Psoas muscle (tissue), 8 donors: ENCODE results near the gene TJP2. TPM values are rescaled to one million over a fixed set of nuclear protein-coding genes. Genes with fewer than 3 reads are reported as not detected.

ENCODE experiments used
- ATAC-seq, 4 donors: fragments of 200-7000 bp; cut with Tn5 transposase; one replicate each; pipeline ENCODE4 v1.9.1; 2020; ENCODE audit warnings: moderate library complexity in 3 of 4, mild to moderate bottlenecking in 2 of 4
- DNase-seq, 2 donors: peaks; one replicate each; pipeline ENCODE4 v3.0.0-alpha.2; 2020
- H3K27ac ChIP-seq: fragments of 200-600 bp; one replicate; pipeline ENCODE4 v1.8.0; 2022
- H3K27me3 ChIP-seq, 3 donors: fragments of 200-600 bp in 1 of 3; one replicate each; pipeline versions ENCODE4 v1.6.1 to v1.8.0; 2013 to 2022; ENCODE audit warnings: low read length in 2 of 3, mild to moderate bottlenecking in 2 of 3, moderate library complexity in 1 of 3; ENCODE audit not compliant: insufficient read depth in 3 of 3
- H3K36me3 ChIP-seq, 2 donors: fragments of 200-600 bp in 1 of 2; one replicate each; pipeline versions ENCODE4 v1.6.1 to v1.8.0; 2013 to 2022; ENCODE audit warnings: low read depth in 1 of 2, mild to moderate bottlenecking in 1 of 2, moderate library complexity in 1 of 2; ENCODE audit not compliant: insufficient read depth in 1 of 2
- H3K4me1 ChIP-seq: fragments of 200-600 bp; one replicate; pipeline ENCODE4 v1.8.0; 2022
- H3K4me3 ChIP-seq: fragments of 200-600 bp; one replicate; pipeline ENCODE4 v1.8.0; 2022; ENCODE audit warnings: mild to moderate bottlenecking
- H3K9me3 ChIP-seq: fragments of 200-600 bp; one replicate; pipeline ENCODE4 v1.8.0; 2022
- WGBS, 3 donors: extraction: QIAGEN DNeasy Blood & Tissue Kit; methylation state at CpG; one replicate each; pipeline versions ENCODE4 v1.1.6 to v1.1.7; 2013; 5-methylcytosine and 5-hydroxymethylcytosine counted together
- intact Hi-C, 2 donors: fragments of 100-400 bp; cut with DNase I; formaldehyde crosslinking; loops; one replicate each; pipeline versions ENCODE4 v1.11.0 to v1.14.2; 2022
- polyA plus RNA-seq, 3 donors: library from polyadenylated mRNA; stranded (reverse); fragments of 200-250 nt; gene quantifications; one replicate each; pipeline ENCODE4 v1.2.3, GENCODE V29; 2013
- total RNA-seq, 4 donors: library from RNA; stranded (reverse); fragmentation: NEBNext Ultra II Directional in 2 of 4; extraction: Animal tissue kit (Norgen Biotek cat#: 25700) in 2 of 4; gene quantifications; one replicate each; pipeline versions ENCODE4 v1.2.1 to v1.2.4, GENCODE V29; 2021 to 2023
- TF ChIP-seq, protein P1 (sequence below): fragments of 200-600 bp; IDR thresholded peaks from one replicate; pipeline ENCODE4 v1.8.0; 2022; ENCODE audit warnings: antibody characterized with exemption
- donor health status: healthy with polysubstance abuse.
- donor health status: DM: no; HTN: no; CAD: no; lungs with moderate emphysema.
- donor health status: Bipolar disorder and iron deficiency.
- donor health status: healthy.
- donor health status: DM: yes; HTN: yes; CAD: no.
- donor health status: DM: no; HTN: no; CAD: no.
- donor health status: DM: no; HTN: no; CAD: no.
- donor health status: DM: yes; HTN: yes; CAD: no.

The TJP2 gene
- total and polyA plus RNA-seq, 7 donors, result 6.6 to 25.1 (median 14.8) TPM

DNA sequence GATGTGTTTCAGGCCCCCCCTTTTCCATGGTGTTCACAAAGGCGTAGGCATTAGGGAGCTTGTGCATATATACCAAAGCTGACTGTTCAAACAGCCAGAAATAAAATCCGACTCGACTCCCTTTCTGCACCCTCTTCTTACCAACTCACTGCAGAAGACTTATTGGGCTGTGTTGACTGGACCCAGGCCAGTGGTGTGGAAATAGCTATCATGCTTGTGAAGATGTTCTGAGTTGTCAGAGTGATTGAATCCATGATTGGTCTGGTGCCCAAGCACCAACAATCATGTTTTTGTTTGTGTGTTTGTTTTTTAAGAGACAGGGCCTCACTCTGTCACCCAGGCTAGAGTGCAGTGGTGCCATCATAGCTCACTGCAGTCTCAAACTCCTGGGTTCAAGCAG lies 21.6 kb downstream of the TJP2 start:
- intact Hi-C loops, result no loop called here
- no peaks in the 10 kb centered on the region for H3K36me3 ChIP-seq
- no peak overlapping the region for H3K27ac ChIP-seq
- no peaks in the 10 kb centered on the region for H3K9me3 ChIP-seq
- H3K4me1 ChIP-seq, result peaks cover 24% of the 10 kb centered on the region
- ATAC-seq, result peak in 3 of 4 donors; percentile 59 to 71 (median 69)
- TF ChIP-seq, protein P1, sequence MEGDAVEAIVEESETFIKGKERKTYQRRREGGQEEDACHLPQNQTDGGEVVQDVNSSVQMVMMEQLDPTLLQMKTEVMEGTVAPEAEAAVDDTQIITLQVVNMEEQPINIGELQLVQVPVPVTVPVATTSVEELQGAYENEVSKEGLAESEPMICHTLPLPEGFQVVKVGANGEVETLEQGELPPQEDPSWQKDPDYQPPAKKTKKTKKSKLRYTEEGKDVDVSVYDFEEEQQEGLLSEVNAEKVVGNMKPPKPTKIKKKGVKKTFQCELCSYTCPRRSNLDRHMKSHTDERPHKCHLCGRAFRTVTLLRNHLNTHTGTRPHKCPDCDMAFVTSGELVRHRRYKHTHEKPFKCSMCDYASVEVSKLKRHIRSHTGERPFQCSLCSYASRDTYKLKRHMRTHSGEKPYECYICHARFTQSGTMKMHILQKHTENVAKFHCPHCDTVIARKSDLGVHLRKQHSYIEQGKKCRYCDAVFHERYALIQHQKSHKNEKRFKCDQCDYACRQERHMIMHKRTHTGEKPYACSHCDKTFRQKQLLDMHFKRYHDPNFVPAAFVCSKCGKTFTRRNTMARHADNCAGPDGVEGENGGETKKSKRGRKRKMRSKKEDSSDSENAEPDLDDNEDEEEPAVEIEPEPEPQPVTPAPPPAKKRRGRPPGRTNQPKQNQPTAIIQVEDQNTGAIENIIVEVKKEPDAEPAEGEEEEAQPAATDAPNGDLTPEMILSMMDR, result no peak
- no peaks in the 10 kb centered on the region for H3K27me3 ChIP-seq
- WGBS, 3 donors, result 46 to 63% (median 48%) methylated on average over 3 of the region's 3 CpGs
- DNase-seq, result no peak
- no peak overlapping the region for H3K4me3 ChIP-seq

DNA sequence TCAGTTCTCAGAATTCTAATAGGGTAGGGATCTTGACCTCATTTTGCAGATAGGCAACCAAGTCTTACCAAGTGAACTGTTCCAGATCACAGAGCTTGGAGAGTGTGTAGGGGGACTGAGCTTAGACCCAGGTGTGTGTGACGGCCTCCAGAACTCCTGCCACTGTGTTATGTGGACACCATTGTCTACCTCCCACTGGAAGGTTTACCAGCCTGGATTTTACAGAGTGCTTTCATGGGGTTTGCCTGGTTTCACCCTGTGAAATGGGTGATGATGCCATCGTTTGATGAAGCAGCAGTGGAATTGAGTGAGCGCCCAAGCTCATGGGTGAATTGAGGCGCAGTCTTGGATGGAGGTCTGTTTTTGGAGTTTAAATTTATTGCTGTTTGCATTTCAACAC lies 23.6 kb downstream of the TJP2 start:
- ATAC-seq (no peak), DNase-seq (no peak)
- no peaks in the 10 kb centered on the region for H3K36me3 ChIP-seq
- intact Hi-C loops, result no loop called here
- no peak overlapping the region for H3K4me3 ChIP-seq
- no peak overlapping the region for H3K27ac ChIP-seq
- H3K9me3 ChIP-seq, result no peaks in the 10 kb centered on the region
- 92 to 95% (median 93%) methylated on average over 4 of the region's 4 CpGs for WGBS, 3 donors
- H3K27me3 ChIP-seq, result no peaks in the 10 kb centered on the region
- TF ChIP-seq, protein P1, result no peak
- peaks cover 15% of the 10 kb centered on the region for H3K4me1 ChIP-seq

DNA sequence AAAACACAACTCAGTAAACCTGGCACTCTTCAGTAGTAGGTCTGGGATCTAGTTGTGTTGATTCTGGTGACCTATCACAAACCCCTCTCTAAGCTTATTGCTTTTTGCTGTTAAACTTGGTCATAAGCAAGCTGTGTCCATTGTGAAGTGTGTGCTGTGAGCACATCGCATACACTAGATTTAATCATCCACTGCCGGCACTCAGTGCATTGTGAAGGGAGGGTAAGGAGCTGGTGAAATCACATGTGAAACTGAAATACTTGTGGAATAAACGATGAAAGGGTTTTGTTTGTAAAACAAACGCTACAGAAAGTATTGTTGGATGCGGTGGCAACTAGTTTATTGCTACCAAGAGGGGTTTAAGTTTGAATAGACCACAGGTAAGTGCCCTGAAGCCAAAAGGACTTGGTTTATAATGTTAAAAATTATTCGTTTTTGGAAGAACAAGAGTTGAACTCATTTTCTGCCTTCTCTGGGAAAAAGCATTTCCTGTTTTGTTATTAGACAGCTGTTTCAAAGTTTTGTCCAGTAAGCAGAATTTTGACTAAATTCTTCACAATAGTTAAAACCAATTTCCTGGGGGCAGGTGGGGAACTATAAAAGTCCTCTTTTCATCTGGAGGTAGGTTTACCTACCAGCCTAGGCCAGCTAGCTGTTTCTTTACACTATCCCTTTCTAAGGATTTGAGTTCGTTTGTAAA lies 24.6 kb downstream of the TJP2 start:
- WGBS, 3 donors, result 62 to 67% (median 64%) methylated on average over 7 of the region's 7 CpGs
- TF ChIP-seq, protein P1, result no peak
- ATAC-seq (no peak), DNase-seq (no peak)
- intact Hi-C loops, result no loop called here
- no peaks in the 10 kb centered on the region for H3K27me3 ChIP-seq
- H3K9me3 ChIP-seq, result no peaks in the 10 kb centered on the region
- peaks cover 11% of the 10 kb centered on the region for H3K4me1 ChIP-seq
- no peaks in the 10 kb centered on the region for H3K36me3 ChIP-seq
- H3K27ac ChIP-seq, result no peak overlapping the region
- H3K4me3 ChIP-seq, result no peak overlapping the region

DNA sequence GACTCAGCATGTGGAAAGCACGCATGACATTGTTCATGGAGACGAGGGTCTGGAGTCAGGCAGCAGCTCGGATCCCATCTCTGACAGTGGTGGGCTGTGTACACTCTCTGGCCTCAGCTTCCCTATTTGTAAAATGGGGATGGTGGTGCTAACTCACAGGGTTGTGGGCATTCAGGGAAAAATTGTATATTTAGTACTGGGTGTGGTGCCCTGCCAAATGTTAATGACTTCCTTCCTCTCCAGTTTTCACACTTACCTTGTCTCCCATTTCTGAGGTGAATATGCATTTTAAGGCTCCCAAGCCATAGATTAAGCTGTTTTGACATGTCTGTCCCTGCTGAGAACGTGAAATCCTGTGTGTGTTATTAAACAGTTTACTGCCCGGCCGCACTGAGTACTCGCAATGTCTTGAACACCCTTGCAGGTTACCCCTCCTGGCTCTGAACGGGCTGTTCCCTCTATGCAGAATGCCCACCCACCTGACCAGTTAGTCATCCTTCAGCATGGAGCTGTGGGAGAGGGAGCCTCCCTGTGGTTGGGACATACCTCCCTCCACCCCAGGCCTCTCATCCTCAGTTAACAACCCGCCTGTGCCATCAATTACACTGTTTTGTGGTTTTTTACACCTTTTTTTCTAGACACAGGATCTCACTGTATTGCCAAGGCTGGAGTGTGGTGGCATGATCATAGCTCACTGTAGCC lies 25.8 kb downstream of the TJP2 start:
- WGBS, 3 donors, result 85 to 87% (median 86%) methylated on average over 8 to 9 of the region's 9 CpGs
- Histone ChIP-seq H3K9me3 (no peaks in the 10 kb centered on the region), H3K4me3 (no peak overlapping the region), H3K27ac (no peak overlapping the region), H3K4me1 (peaks cover 11% of the 10 kb centered on the region), H3K27me3 (no peaks in the 10 kb centered on the region), H3K36me3 (no peaks in the 10 kb centered on the region)
- intact Hi-C loops, result no loop called here
- DNase-seq (no peak), ATAC-seq (peak in 2 of 4 donors; percentile 53 to 55)
- TF ChIP-seq, protein P1, result no peak
